ENCODE measurements around the gene FHIT.

DNA sequence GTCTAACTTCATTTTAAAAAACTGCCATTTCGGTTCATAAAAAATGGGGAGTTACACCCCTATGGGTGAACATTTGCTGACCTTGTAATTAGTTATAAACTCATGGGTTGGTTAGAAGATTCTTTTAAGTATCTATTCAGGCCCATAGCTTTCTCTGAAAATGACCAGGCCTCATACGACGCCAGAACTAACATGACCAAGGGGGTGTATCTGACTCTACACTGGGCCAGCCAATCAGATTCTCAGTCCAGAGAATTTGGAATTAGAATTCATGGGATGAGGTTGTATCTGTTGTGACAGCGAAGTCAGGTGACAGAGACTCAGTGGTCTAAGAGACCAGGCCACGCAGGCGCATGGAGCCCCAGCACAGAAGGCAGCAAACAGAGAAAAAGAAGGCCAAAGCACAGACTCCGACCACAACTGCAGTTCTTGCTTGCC, 981.4 kb downstream of the FHIT start:
- no peak for TF ChIP-seq YY1 (IDR thresholded peaks at IDR 0.05; ENCODE audit: insufficient read depth, insufficient read length)
- no peak for TF ChIP-seq SUZ12 (IDR thresholded peaks at IDR 0.05; ENCODE audit: extremely low read depth, insufficient read depth, insufficient read length)
- no peak for TF ChIP-seq ZNF274 (IDR thresholded peaks at IDR 0.05; ENCODE audit: low read depth, low read length)
